NCI-H2196 treated with DMSO at 0.1 percent for 48 hours (cell line): Measurements from ENCODE around the gene SH2D3C.

Experiments used
- DNase-seq: peaks from one replicate; lab custom pipeline; 2025; ENCODE audit not compliant: unreplicated experiment; lab: John Stamatoyannopoulos, UW

The SH2D3C gene

GRCh38 chr9:127721391-127721821, 57.1 kb downstream of the SH2D3C start:
- DNase-seq, result no peak

DNA sequence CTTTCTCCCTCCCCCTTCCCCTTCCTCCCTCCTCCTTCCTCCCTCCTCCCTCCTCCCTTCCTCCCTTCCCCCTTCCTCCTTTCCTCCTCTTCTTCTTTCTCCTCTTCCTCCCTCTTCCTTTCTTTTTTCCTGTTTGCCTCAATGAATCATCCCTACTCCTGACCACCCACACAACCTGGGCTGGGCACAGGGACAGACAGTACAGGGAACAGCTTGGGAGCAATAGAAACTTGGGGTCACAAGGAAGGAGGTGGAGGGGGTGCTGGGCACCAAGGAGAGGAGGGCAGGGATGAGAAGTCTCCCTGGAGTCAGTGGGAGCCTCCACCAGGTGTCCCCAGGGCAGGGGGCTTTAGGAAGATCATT, 57.6 kb downstream of the SH2D3C start:
- no peak for DNase-seq

GRCh38 chr9:127720031-127720864, 58.2 kb downstream of the SH2D3C start:
- no peak for DNase-seq

DNA sequence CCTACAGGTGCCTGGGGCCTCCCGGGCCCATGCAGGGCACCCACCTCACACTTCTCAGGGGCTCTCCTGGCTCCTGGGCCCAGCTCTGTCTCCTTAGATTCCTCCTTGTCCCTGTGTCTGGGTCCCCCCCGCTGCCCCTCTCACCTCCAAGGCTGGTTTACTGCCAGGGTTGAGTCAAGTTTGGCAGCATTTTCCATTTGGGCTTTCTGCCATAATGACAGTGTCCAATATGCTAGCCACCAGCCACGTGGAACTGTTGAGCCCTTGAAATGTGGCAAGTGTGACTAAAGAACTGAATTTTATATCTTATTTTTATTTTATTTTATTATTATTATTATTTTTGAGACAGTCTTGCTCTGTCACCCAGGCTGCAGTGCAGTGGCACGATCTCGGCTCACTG, 60.7 kb downstream of the SH2D3C start:
- no peak for DNase-seq

- DNase-seq, result no peak
These were observed 62.1 kb downstream of the SH2D3C start for GRCh38 chr9:127716412-127716811.

DNA sequence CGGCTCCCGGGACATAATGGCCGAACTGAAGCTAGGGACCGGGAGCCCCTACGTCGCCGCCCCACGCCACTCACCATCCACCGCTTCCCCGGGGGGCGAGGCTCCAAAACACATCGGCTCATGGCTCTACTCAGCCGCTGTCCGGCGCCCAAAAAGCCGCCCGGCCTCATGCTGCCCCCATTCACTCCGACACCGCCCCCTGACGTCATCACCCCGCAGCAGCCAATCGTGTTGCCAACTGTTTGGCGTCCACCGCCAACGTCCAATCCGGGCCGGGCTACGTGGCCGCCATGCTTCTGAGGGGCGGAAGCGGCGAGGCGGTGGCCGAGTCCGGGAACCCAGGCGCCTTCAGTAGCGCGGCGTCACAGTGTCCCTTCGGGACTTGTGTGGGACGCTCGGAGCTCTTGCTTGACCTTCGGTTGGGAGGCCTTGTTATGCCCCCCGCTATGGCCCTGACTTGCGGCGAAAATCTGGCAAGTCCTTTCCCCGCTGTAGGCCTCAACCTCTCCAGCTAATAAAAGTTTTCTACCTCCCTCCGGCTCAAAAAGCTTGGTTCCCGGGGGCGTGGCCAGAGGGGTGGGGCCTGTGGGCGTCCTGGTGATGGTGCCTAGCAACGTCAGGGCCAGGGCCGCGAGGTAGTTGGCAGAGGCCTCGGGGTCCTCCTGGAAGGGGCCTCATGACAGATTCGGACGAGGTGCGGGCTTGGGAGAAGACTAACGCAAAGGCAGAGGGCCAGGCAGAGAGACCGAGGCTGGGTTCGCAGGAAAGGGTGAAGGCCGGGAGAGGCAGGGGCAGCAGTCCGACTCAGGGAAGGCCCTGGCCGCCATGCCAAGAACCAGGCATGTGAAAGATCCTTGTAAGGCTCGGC, 62.8 kb downstream of the SH2D3C start, which contains the start of the genes PTRH1 and TTC16:
Gene PTRH1 (minus strand): TSS at position 194 of the 868 bp plus-strand sequence. CDS start 24 bp downstream, at position 170.
Gene TTC16 (plus strand): TSS at position 610 of the 868 bp plus-strand sequence. CDS start 67 bp downstream, at position 677.
- DNase-seq, result peak; percentile 87

DNA sequence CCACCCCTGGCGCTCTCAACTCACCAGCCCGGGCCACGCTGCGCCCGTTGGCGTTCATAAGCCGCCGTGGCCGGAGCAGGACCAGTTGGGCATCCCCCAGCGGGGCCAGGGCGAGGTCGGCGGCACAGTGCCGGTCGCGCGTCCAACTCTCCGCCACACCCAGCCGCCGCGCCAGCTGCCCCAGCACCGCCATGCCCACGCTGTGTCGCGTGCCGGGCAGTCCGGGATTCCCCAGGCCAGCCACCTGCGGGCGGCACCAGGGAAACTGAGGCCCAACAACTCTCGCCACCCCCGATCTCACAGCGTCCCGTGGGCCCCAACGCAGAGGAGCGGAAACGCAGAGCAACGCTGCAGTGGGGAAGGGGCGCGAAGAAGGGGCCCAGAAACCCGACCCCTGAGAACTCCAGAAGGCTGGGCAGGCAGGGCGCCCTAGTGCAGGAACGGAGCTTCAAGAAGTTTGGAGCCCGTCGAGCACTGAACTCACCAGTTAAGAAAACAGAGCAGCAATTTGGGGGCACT, 63.5 kb downstream of the SH2D3C start:
- DNase-seq, result no peak

- DNase-seq, result no peak
These were observed 64.3 kb downstream of the SH2D3C start for GRCh38 chr9:127714020-127714750.

GRCh38 chr9:127712867-127713266, 65.6 kb downstream of the SH2D3C start:
- no peak for DNase-seq

- DNase-seq, result no peak
These were observed 66.1 kb downstream of the SH2D3C start for GRCh38 chr9:127712371-127712770.

DNA sequence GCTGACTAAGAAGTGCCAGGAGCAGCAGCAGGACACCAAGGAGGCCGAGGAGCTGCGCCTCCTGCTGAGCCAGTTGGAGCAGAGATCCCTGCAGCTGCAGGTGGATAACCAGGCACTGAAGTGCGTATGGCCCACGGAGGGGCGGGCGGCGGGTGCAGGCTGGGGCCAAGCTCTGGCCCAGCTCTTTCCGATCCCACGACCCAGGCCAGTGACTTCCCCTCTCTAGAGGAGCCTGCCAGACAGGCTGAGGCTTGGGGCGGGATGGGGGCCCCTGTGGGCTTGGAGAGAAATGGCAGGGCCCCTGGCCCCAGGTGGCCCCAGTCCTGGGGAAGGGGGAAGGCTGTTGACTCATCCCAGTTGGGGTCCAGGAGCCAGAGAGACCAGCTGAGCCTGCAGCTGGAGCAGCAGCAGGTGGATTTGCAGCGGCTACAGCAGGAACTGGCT, 66.6 kb downstream of the SH2D3C start:
- DNase-seq, result no peak

GRCh38 chr9:127711226-127711701, 67.2 kb downstream of the SH2D3C start:
- no peak for DNase-seq

GRCh38 chr9:127710204-127710783, 68.2 kb downstream of the SH2D3C start:
- no peak for DNase-seq

DNA sequence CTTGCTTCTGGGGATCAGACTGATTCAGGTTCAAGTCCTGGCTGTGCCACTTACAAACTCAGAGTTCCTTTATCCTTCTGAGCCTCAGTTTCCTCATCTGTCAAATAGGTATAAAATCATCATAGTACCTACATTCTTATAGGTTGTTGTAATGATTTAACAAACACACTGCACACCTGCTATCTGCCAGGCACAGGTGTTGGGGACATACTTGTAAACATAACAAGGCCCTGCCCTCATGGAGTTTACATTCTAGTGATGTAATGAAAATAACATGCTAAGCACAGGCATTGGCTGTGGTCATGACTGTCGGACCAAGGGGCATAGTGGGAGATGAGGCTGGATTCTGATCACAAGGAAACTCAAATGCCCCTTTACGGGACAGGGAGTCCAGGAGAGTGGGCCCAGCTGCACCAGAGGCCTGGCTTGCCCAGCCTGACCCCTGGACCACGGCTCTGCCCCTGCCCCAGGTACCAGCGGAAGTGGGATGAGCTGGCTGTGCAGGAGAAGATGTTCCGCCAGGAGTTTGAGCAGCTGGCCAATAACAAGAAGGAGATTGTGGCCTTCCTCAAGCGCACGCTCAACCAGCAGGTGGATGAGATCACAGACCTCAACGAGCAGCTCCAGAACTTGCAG, 69.4 kb downstream of the SH2D3C start:
- no peak for DNase-seq

DNA sequence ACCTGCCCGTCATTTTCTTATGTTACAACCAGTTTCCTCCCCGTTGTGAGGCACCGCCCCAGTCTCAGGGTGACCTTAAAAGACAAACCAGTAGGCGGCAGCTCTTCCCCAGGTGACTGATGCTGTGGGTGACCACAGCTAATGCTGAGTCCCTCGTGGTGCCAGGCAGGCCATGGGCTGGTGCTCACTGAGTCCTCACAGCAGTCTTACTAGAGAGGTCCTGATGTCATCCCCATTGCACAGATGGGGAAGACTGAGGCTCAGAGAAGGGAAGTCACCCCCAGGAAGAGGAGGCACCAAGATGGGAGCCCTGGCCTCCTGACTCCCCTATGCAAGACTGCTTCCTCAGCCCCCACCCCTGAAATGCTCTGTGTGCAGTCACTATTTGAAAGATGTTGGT, 70.7 kb downstream of the SH2D3C start:
- no peak for DNase-seq

DNA sequence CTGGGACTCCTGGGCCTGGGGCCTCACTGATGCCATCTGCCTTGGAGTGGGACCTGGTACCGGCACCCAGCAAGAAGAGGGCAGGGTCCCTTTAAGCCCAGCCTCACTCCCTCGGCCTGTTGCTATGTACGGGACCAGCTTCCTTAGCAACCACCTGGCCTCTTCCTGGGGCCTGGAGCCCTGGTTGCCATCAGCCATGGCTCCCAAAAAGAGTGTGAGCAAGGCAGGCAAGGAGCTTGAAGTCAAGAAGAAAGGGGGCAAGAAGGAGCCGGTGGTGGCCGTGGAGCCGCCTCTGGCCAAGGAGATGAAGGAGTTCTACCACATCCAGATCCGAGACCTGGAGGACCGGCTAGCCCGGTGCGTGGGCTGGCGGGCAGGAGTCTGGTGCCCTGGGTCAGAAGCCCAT, 71.6 kb downstream of the SH2D3C start, which contains the start of gene CFAP157:
Gene CFAP157 (plus strand): TSS at position 153 of the 406 bp plus-strand sequence. CDS start 44 bp downstream, at position 197.
- DNase-seq, result peak; percentile 29

DNA sequence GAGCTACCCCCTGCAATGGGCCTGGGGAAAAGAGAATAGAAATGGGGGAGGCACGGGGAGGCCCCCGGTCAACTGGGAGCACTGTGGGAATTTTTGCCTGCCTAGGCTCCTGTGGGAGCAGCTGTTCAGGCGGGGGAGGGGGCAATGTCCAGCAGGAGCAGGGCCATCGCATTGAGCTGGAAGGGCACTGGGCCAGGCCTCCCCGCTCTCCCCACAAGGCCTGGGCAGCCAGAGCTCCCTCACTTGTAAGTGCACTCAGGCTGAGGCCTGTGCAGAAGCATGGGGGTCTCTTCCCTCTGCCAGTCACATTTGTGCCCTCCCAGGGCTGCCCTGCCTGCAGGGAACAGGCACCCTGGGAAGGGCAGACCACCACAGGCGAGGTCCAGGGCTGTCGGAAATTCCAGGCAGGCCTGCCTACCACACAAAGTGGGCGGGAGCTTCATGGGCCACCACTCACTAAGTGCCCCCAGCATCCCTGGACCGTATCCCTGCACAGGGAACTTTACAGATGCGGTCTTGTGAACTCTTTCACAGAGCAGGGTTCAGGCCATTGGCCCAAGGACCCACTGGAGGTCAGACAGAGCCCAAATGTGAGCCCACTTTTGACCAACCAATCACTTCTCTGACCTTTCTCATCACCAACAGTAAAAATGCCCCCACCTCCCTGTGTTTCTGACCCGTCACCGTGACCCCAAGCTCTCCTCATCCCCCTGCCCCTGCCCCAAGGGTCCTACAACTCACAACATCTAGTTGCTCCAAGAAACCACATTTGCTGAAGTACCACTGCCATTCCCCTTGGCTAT, 72.7 kb downstream of the SH2D3C start:
- DNase-seq, result no peak

DNA sequence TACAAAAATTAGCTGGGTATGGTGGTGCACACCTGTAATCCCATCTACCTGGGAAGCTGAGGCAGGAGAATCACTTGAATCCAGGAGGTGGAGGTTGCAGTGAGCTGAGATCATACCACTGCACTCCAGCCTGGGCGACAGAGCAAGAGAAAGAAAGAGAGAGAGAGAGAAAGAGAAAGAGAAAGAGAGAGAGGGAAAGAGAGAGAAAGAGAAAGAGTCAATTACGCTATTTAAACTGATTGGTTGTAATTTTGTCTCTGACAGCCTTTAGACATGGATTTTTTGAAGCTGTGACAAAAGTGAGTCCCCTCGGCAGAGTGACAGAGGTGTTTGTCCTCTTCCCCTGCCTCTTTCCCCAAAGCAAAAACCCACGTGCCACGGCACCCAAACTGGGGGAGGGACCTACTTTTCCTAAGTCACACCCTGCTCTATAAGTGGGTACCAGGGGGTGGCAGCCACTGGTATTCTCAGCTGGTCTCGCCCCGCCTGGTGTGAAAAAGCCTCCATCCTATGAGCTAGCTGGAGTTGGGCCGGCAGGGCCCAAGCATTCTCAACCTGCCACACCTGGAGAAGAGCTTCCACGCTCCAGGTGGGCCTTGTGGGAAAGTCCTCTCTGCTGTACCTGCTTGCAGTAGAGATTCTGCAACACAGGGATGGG, 75.0 kb downstream of the SH2D3C start:
- DNase-seq, result no peak
